Osteocyte (in vitro differentiated cells): ENCODE measurements around the gene JAG1. TPM values are rescaled to one million over a fixed set of nuclear protein-coding genes. Genes with fewer than 3 reads are reported as not detected.

Source experiments
- DNase-seq: peaks from one replicate; pipeline ENCODE4 v3.0.0; 2021; ENCODE audit warnings: mixed read lengths; ENCODE audit not compliant: unreplicated experiment; ENCODE audit errors: extremely low spot score
- H3K27ac Mint-ChIP-seq: one replicate; pipeline ENCODE4 v1.8.0; 2021; ENCODE audit warnings: mild to moderate bottlenecking, mixed read lengths; ENCODE audit not compliant: unreplicated experiment
- H3K27me3 Mint-ChIP-seq: one replicate; pipeline ENCODE4 v1.8.0; 2021; ENCODE audit warnings: mixed read lengths; ENCODE audit not compliant: unreplicated experiment
- H3K36me3 Mint-ChIP-seq: one replicate; pipeline ENCODE4 v1.8.0; 2021; ENCODE audit warnings: mixed read lengths; ENCODE audit not compliant: unreplicated experiment
- H3K4me1 Mint-ChIP-seq: one replicate; pipeline ENCODE4 v1.8.0; 2021; ENCODE audit warnings: mixed read lengths; ENCODE audit not compliant: unreplicated experiment
- H3K4me3 Mint-ChIP-seq: one replicate; pipeline ENCODE4 v1.8.0; 2021; ENCODE audit warnings: mild to moderate bottlenecking, moderate library complexity, mixed read lengths; ENCODE audit not compliant: unreplicated experiment
- H3K9me3 Mint-ChIP-seq: one replicate; pipeline ENCODE4 v1.8.0; 2021; ENCODE audit warnings: mixed read lengths; ENCODE audit not compliant: unreplicated experiment
- CTCF ChIP-seq: fragments of 200-600 bp; sonication (generic); IDR thresholded peaks from 2 replicates; pipeline ENCODE4 v1.5.0; 2021; ENCODE audit warnings: antibody characterized with exemption, mild to moderate bottlenecking, moderate library complexity
- total RNA-seq: library from RNA; stranded (reverse); gene quantifications from 2 replicates; pipeline ENCODE4 v1.2.1, GENCODE V29; 2021

Gene JAG1
- total RNA-seq, 1 donor from 2014 or later = 254 TPM

DNA sequence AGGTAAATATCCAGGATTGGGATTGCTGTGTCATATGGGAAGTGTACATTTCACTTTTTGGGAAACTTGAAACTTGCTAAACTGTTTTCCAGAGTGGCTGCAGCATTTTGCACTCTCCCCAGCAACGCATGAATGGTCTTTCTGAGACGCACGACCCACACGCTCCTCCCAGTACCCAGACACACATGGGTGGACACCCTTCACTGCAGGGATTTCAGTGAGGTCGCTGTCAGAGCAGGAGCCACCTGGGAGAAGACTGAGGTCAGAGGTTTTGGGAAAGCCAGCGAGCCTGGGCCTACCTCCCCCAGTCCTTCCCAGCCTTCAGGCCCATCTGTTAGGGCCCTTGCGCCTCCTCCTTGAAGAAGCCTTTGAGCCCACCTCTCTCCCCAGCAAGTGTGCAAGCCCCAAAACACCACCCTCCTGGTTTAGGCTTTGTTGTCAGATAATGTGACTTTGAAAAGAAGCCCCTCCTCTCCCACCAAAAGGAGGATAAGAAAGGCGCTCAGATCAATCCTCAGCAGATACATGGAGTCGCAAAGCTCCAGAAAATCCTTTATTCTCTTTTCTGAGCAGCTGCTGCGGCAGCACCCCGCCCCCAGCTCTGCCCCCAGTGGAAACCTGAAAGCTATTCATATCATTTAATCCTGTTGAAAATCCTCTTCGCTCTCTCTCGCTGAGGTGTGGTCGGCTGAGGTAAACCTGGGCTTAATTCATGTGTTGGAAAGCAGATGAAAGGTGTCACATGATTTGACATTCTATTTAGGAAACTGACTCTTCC, 12.7 kb upstream of the JAG1 start:
- Mint-ChIP-seq H3K27ac (no peak overlapping the region), H3K4me1 (peaks cover 5% of the 10 kb centered on the region), H3K36me3 (peaks cover 1% of the 10 kb centered on the region), H3K9me3 (no peaks in the 10 kb centered on the region), H3K27me3 (no peaks in the 10 kb centered on the region), H3K4me3 (no peak overlapping the region)
- DNase-seq = no peak
- no peak for TF ChIP-seq CTCF

DNA sequence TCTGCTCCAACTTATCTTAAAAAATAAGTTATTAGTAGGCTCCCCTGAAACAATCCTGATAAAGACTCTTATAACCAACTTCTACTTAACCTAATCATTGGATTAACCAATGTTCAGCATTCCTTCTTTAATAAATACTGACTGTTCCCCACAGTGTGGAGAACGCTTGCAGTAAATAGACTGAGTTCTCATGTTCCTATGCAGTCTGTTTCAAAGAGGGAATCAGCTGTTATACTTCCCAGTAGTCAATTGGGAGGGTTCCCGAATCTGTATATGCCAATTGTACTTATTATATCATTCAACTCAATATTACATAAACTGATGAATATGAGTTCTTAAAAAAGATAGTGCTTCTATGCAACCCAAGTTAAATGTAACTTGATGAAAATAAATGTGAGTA, 9.7 kb upstream of the JAG1 start:
- no peak for TF ChIP-seq CTCF
- Mint-ChIP-seq H3K27me3 (no peaks in the 10 kb centered on the region), H3K9me3 (peaks cover 3% of the 10 kb centered on the region), H3K4me3 (no peak overlapping the region), H3K4me1 (peaks cover 20% of the 10 kb centered on the region), H3K36me3 (no peaks in the 10 kb centered on the region), H3K27ac (no peak overlapping the region)
- DNase-seq = no peak

GRCh38 chr20:10682939-10683338, 9.1 kb upstream of the JAG1 start:
- no peak for DNase-seq
- H3K4me1 Mint-ChIP-seq = peaks cover 21% of the 10 kb centered on the region
- H3K36me3 Mint-ChIP-seq = no peaks in the 10 kb centered on the region
- no peak for TF ChIP-seq CTCF
- H3K27me3 Mint-ChIP-seq = no peaks in the 10 kb centered on the region
- H3K9me3 Mint-ChIP-seq = peaks cover 3% of the 10 kb centered on the region
- H3K4me3 Mint-ChIP-seq = no peak overlapping the region
- no peak overlapping the region for H3K27ac Mint-ChIP-seq

GRCh38 chr20:10681494-10681893, 7.7 kb upstream of the JAG1 start:
- TF ChIP-seq CTCF = no peak
- H3K36me3 Mint-ChIP-seq = no peaks in the 10 kb centered on the region
- H3K27ac Mint-ChIP-seq = no peak overlapping the region
- peaks cover 3% of the 10 kb centered on the region for H3K9me3 Mint-ChIP-seq
- no peaks in the 10 kb centered on the region for H3K27me3 Mint-ChIP-seq
- peaks cover 24% of the 10 kb centered on the region for H3K4me1 Mint-ChIP-seq
- no peak overlapping the region for H3K4me3 Mint-ChIP-seq
- DNase-seq = no peak

DNA sequence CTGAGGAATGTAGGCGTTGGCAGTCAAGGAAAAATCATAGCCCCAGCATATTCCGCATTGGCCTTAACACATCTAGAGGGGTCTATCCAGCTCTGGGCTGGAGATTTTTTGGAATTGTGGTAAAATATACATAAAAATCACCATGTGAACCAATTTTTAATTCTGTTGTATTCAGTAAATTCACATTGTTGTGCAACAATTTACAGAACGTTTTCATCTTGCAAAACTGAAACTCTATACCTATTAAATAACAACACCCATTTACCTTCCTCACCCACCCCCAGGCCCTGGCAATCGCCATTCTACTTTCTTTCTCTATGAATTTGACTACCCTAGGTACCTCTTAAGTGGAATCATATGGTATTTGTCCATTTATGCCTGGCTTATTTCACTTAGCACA, 6.8 kb upstream of the JAG1 start:
- DNase-seq = no peak
- H3K4me1 Mint-ChIP-seq = peaks cover 29% of the 10 kb centered on the region
- no peaks in the 10 kb centered on the region for H3K36me3 Mint-ChIP-seq
- no peaks in the 10 kb centered on the region for H3K27me3 Mint-ChIP-seq
- no peak overlapping the region for H3K27ac Mint-ChIP-seq
- H3K4me3 Mint-ChIP-seq = no peak overlapping the region
- TF ChIP-seq CTCF = no peak
- peaks cover 3% of the 10 kb centered on the region for H3K9me3 Mint-ChIP-seq
